HG02610 (cell line): ENCODE data around the gene DMKN.

Source experiments
- ATAC-seq: cut with Tn5 transposase; IDR thresholded peaks from one replicate; pipeline ENCODE4 v1.9.1; 2021; ENCODE audit warnings: mild to moderate bottlenecking, moderate library complexity; ENCODE audit not compliant: unreplicated experiment

Gene DMKN

GRCh38 chr19:35528218-35529038, 15.0 kb upstream of the DMKN start, which contains the start of gene SBSN:
TSS of gene SBSN (minus strand) at chr19:35528311. CDS start at chr19:35528281, 30 bp downstream.
- ATAC-seq, result no peak

- no peak for ATAC-seq
These were observed 12.4 kb upstream of the DMKN start for GRCh38 chr19:35525873-35526272.

DNA sequence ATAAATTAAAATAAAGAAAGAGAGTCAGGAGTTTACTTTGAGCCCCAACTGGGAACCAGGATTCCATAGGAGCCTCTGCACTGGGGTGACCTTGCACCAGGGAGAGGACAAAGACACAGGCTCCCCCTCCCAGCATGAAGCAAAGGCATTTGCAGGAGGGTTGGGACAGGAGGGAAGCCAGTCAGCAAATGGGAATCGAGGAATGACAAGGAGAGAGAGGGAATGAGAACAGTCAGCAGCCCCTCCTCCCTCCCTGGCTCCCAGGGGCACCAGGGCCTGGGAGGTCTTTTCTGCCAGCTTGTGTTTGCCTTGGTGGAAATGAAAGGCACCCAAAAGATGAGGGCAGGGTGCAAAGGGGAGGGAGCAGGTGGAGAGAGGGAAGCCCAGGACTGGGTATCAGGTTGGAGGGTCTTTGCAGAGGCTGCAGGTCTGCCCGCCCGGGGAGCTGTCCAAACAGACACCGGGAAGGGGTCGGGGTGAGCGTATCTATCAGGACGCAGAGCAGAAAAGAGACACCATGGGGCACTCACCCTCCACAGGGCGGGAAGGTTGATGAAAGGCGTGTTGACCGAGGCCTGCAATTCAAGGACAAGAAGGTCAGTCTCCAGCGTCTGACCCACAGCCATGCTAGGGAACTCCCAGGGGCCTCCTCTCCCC, 10.9 kb upstream of the DMKN start:
- ATAC-seq, result no peak

GRCh38 chr19:35522745-35523327, 9.4 kb upstream of the DMKN start:
- ATAC-seq, result no peak

GRCh38 chr19:35521124-35521743, 7.8 kb upstream of the DMKN start:
- ATAC-seq, result no peak

DNA sequence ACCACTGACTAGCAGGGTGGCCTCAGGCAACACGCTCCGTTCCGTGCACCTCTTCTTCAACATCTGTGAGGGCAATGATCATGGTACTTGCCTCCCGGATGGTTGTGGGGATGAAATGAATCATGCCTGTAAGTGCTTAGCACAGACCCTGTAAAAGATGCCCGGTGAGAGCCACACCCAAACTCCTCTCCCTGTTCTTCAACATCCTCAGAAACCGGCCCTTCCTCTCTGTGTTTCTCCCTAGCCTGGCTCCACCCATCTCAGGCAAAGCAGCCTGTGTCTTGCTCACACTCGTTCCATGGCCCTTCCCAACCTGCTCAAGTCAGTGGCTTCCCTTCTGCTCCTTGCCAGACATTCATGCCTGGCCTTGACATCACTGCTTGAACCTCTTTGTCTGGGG, 5.8 kb upstream of the DMKN start:
- ATAC-seq, result no peak

GRCh38 chr19:35518313-35518712, 4.9 kb upstream of the DMKN start:
- no peak for ATAC-seq

- ATAC-seq, result no peak
These were observed 3.9 kb upstream of the DMKN start for GRCh38 chr19:35517342-35517741.

DNA sequence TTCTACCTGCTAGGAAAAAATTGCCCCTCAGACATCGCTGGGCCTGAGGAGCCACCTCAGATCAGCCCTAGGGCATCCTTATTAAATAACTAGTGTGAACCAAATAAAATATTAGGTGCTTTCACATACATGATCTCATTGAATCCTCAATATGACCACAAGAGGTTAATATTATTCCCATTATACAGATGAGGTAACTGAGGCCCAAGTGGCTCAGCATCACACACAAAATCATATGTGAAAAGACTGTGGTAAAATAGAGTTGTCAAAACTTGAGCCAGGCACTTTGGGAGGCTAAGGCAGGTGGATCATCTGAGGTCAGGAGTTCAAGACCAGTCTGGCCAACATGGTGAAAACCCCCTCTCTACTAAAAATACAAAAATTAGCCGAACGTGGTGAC, 2.9 kb upstream of the DMKN start:
- no peak for ATAC-seq

- ATAC-seq, result no peak
These were observed 897 bp upstream of the DMKN start for GRCh38 chr19:35514282-35514809.

- ATAC-seq, result no peak
These were observed 420 bp downstream of the DMKN start for GRCh38 chr19:35512831-35513627.

GRCh38 chr19:35511337-35511736, 2.1 kb downstream of the DMKN start:
- no peak for ATAC-seq

DNA sequence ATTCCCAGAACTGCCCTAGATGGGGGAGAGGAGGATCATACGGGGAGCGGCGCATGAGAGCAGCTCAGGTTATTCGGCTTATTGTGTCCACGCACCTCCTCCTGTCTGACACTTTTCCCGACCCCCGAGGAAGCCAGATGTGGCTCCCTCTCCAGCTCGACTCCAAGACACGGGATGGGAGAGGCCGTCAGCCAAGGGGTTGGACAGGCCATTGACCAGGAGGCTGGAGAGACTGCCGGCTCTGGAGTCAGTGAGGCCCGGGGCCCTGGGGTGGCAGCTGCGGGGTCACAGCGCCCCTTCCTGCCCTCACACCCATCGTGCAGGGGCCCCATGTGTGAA, 2.9 kb downstream of the DMKN start:
- ATAC-seq, result no peak

DNA sequence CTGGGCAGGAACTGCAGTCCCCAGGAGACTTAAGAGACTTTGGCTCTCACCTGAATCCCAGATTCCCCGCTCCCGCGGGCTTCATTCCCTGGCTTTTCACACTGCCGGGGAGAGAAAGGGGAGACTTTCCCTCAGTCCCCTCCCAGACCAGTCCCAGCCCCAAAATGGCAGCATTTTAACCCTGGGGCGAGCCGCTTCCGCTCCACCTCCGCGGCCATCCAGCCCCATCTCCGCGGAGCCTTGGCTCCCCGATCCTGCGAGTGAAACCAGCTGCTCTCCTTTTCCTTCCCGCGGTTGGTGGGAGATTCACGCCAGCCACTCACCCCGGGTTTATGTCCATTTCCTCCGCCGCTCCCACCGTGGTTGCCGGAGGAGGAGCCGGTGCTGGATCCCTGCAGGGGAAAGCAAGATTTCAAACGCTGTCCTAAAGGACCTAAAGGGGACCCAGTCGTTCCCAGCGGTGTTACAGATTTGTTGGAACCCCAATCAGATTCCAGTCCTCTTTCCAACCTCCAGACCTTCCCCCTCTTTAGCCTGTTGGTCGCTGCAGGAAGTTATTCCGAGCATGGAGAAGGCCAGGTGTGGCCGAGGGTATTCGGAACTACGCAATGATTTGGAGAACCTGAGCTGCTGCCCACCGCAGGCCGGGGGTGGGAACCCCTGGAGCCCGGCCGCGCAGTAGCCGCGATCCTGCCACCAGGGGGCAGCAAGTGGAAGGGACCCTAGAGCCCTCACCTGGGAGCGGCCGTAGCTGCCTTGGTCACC, 3.4 kb downstream of the DMKN start:
- no peak for ATAC-seq

DNA sequence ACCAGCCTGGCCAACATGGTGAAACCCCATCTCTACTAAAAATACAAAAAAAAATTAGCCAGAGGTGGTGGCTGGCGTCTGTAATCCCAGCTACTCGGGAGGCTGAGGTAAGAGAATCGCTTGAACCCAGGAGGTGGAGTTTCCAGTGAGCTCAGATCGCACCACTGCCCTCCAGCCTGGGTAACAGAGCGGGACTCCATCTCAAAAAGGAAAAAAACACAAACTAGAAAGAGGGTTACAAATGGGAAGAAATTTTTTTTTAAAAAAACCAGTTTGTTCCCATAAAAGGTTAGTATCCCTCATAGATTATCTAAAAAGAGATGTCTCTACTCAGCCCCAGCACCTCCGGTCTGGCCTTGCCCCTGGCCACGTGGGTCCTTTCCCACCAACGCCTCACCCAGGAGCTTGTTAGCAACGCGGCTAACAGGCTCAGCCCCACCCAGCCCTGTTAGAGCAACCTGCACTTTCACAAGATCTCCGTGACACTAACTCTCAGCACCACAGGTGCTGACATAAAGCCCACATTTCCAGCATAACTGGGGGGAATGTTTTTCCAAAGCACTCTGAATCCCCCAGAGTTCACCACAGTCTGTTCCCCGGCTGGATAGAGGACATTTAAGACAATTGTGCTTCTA, 4.3 kb downstream of the DMKN start:
- no peak for ATAC-seq

GRCh38 chr19:35508129-35508528, 5.3 kb downstream of the DMKN start:
- no peak for ATAC-seq

GRCh38 chr19:35507561-35507960, 5.9 kb downstream of the DMKN start:
- no peak for ATAC-seq

DNA sequence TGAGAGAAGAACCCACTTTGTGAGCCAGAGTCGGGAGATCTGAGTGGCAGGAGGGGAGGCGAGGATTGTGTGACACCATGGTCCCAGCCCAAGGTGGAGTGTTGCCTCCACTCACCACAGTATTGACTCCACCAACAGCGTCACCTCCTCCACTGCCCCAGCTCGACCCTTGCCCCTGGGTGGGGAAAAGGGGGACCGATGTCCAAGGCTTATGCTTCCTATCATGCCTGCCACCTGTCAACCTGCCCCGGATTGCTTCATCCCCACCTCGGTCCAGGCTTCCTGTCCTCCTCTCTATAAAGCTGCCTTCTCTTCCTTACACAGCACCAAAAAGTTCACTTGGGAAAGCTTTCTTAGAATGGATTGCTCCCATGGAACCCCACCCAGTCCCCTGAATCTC, 7.4 kb downstream of the DMKN start:
- no peak for ATAC-seq

DNA sequence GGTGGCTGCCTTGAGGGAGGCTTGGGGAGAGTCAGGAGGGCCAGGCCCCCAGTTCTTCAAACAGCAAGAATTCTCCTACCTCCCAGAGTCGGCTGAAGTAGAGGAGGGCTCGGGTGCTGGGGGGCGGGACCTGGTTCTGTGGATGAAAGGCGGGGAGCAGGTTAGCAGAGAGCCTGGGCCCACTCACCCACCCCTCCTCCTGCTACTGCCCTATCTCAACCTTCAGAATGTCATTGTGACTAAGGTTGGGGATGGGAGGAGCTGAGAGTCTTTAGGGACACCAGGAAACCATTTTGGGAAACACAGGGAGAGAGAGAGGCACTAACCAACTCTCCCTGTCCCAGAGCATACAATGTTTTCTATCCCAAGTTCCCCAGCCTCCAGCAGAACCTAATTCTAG, 10.7 kb downstream of the DMKN start:
- no peak for ATAC-seq
